Stimulated activated CD4-positive, alpha-beta T cell treated with anti-CD3 and anti-CD28 coated beads, Interleukin-12 subunit alpha, Interleukin-12 subunit beta, amount 100 ng/mL, for 48 hours (primary cell): ENCODE results near the gene CMTR2.
A peak's percentile ranks its signal among the peaks of the same experiment; 100 is the strongest.
"Not testable (repeated sequence)": the region's sequence is repeated elsewhere in the genome, so short reads cannot be mapped to it uniquely, and the experiment has no call there.

Experiments
- DNase-seq, 3 donors: peaks; one replicate each; pipeline ENCODE4 v3.0.0-alpha.2; 2020; ENCODE audit warnings: low read depth in 2 of 3, low spot score in 1 of 3

CMTR2 gene, protein sequence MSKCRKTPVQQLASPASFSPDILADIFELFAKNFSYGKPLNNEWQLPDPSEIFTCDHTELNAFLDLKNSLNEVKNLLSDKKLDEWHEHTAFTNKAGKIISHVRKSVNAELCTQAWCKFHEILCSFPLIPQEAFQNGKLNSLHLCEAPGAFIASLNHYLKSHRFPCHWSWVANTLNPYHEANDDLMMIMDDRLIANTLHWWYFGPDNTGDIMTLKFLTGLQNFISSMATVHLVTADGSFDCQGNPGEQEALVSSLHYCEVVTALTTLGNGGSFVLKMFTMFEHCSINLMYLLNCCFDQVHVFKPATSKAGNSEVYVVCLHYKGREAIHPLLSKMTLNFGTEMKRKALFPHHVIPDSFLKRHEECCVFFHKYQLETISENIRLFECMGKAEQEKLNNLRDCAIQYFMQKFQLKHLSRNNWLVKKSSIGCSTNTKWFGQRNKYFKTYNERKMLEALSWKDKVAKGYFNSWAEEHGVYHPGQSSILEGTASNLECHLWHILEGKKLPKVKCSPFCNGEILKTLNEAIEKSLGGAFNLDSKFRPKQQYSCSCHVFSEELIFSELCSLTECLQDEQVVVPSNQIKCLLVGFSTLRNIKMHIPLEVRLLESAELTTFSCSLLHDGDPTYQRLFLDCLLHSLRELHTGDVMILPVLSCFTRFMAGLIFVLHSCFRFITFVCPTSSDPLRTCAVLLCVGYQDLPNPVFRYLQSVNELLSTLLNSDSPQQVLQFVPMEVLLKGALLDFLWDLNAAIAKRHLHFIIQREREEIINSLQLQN

GRCh38 chr16:71288890-71289731 is at the start of gene CMTR2:
Gene CMTR2 (minus strand): TSS chr16:71289402. CDS start chr16:71285920, 3,482 bp downstream.
- peak; percentile 76 to 88 (median 88) for DNase-seq

- no peak for DNase-seq
These were observed 49.4 kb upstream of the CMTR2 start for GRCh38 chr16:71338632-71339031.

GRCh38 chr16:71338193-71338592 is 49.0 kb upstream of the CMTR2 start:
- no peak for DNase-seq

DNA sequence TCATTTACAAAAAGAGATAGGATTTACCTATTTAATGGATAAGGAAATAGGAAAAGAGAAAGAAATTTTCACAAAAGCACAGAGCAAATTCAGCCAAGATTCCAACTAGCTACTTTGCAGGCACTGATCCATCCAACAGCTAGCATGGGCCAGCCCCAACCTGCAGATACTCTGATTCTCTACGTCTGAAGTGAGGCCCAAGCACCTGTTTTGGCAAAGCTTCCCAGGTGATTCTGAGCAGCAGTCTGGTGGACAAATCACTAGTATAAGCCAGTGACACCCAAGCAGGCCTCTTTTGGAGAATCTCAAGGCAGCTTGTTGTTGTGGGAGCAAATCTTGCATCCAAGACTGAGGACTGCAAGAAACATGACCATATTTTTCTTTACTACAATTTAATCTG is 48.4 kb upstream of the CMTR2 start:
- no peak for DNase-seq

- DNase-seq: no peak
These were observed 38.9 kb upstream of the CMTR2 start for GRCh38 chr16:71328151-71328550.

- DNase-seq: no peak
These were observed 38.5 kb upstream of the CMTR2 start for GRCh38 chr16:71327720-71328119.

DNA sequence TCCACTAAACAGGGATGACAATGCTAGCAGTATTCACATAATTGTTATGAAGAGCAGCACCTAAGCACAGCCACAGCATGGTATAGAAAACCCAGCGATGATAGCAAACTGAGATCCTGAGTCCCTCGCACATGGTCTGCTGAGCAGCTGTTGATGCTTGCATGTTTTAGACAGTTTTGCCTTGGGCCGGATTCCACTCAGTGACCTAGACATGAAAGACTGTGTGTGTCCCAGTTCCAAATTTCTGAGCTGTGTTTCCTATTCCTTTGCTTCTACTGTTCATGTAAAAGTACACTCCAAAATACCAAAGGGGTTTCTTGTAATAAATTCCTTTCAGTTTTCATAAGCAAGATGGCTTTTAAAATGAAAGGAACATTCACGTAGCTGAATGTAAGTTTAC is 30.8 kb upstream of the CMTR2 start:
- no peak for DNase-seq

DNA sequence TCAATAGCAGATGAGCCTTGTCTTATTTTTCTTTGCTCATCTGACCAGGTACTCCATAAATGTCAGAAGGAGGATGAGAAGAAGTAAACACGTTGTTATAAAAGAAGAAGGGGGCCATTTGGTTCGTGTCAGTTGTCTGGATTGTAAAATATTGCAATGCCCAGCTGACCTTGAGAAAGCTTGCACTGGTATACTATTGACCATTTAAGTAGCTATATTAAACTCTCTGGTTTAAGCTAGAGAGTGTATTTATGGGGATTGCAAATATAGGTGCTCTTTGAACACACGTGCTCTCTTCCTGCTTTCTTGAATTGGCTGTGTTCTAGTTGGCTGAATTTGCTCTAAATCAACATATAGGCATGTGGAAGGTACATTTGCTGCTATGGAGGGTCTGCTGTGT is 26.1 kb upstream of the CMTR2 start:
- no peak for DNase-seq

DNA sequence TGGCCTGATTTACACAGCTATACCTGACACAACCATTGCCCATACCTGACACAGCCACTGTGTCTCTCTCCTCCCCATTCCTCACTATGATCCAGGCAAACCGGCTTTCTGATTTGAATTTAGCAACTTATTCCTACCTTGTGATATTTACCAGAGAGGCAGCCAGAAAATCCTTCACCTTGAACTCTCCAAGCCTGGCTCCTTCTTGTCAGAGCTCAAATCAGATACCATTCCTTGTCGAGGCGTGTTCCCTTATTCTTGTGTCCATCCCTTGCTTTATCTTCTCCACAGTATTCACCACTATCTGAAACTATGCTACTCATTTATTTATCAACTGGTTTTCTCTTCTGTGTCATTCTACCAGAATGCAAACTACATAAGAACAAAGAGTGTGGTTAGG is 24.4 kb upstream of the CMTR2 start:
- not testable (repeated sequence) for DNase-seq

DNA sequence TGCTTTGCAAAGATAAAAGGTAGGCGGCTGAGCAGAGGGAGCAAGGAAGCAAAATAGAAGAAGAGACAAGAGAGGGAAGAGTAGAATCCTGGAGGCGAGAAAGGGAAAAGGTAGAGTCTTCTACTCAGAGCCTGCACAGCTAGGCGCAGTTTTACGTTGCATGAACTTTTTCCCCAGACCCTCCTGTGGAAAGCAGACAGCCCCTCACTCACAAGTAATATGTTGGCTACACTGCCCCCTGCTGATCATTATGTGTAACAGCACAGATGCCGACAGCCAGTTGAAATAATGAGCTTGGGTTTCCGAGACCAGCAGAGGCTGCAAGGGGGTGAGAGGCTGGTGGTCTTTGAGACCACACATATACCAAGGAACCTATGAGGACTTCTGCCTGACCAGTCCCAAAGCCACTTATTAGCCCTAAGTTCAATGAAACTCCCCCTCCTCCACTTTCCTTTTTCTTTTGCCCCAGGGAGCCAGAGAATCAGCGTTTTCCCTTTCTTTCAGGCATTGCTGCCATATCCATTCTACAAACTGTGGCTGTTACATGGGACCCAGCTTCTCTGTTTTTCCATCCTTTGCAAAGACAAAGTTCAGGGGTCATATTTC is 22.5 kb upstream of the CMTR2 start:
- DNase-seq: peak in 1 of 3 donors; percentile 19

DNA sequence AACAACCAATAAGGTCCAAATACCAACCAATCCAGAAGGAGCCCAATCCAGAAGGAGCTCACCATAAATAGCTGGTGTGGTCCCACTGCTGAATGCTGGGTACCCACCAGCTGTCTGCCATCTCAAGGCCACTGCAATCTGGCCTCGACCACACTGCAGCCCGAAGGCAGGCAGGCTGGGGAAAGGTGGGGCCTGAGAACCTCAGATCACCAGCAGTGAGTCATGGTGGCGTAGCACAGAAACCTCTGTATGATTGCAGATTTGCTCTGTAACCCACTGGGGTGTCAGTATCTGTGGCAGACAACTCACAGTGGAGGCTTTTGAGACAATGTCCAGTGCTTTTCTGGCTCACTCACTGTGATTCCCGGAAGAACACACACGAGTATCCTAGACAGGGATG is 14.7 kb upstream of the CMTR2 start:
- no peak for DNase-seq

GRCh38 chr16:71297341-71297634 is 8.1 kb upstream of the CMTR2 start:
- no peak for DNase-seq

GRCh38 chr16:71296584-71297340 is 7.6 kb upstream of the CMTR2 start:
- no peak for DNase-seq

DNA sequence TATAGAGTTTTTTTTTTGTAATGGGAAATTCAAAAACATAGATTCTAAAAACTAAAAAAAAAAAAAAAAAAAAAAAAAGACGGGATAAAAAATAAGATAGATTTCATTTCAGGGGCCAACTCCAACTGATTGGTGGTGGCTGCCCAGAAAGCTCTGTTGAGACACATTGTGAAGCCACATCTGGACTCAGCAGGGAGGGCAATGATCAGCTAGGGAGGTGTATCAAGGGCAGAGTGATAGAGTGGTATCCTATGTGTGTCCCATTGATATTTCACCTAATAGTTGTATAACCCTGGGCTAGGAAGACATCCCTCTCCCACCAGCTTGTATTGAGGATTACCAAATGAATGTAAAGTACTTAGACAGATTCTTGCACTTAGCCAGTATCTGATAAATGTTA is 6.7 kb upstream of the CMTR2 start:
- DNase-seq: no peak

DNA sequence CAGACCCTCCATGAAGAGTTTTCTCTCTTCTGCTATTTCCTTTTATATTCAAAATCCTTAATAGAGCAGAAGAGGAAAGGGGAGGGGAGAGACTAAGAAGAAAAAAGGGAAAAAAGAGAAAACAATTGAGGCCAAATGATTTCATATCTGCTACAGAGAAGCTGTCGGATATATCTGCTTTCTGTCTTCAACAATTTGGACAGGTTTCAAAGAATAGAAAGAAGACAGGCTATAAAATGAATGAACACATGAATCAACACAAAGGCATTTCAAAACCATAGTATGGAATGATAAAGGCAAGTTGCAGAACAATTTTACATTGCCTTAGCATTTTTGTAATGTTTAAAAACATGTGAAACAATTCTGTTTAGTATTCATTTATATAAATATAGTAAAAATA is 4.7 kb upstream of the CMTR2 start:
- no peak for DNase-seq

GRCh38 chr16:71292095-71292494 is 2.9 kb upstream of the CMTR2 start:
- DNase-seq: not testable (repeated sequence)

GRCh38 chr16:71289732-71290062 is 495 bp upstream of the CMTR2 start:
- no peak for DNase-seq

DNA sequence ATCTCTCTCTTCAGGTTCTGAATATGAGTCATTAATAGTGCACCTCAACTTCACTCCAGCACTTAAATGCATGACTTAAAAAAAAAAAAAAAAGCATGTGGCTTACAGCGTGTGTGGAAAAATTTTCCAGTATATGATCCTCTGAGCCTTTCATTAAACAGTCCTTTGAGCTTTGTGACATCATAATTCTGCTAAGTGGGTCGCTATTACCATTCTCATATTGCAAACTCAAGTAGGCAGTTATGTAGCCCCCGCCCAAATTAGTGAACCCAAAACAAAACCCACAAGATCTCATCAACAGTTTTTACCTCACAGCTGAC is 672 bp downstream of the CMTR2 start:
- no peak for DNase-seq

GRCh38 chr16:71287911-71288310 is 1.3 kb downstream of the CMTR2 start:
- DNase-seq: no peak

GRCh38 chr16:71287454-71287853 is 1.7 kb downstream of the CMTR2 start:
- DNase-seq: no peak

GRCh38 chr16:71283612-71284011 is 5.6 kb downstream of the CMTR2 start:
- no peak for DNase-seq
